ENCODE data around the gene ANO7.

The ANO7 gene

GRCh38 chr2:241157841-241158545 is 30.5 kb upstream of the ANO7 start:
- in situ Hi-C loops (cut with HindIII; ENCODE audit: low sequenced_read_pairs): no loop called here

DNA sequence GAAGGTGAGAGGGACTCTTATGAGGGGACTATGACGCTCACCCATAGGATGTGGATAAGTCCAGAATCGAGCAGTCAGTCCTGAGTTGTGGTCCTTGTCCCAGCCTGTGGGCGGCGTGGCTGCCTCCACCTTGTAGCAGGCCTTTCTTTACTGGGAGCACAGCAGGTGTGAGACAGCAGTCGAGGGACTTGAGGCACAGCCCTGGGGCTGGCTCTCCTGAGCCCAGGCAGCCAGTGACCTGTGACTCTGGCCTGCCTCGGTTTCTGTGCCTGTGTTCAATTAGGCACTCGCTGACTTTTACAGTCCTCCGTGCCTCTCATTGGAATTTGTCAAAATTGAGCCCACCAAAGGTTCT is 30.0 kb upstream of the ANO7 start:
- in situ Hi-C loops (cut with HindIII; ENCODE audit: low sequenced_read_pairs): no loop called here

- in situ Hi-C loops (cut with HindIII; ENCODE audit: low sequenced_read_pairs): no loop called here
Measured at GRCh38 chr2:241159116-241159515, 29.4 kb upstream of the ANO7 start.

DNA sequence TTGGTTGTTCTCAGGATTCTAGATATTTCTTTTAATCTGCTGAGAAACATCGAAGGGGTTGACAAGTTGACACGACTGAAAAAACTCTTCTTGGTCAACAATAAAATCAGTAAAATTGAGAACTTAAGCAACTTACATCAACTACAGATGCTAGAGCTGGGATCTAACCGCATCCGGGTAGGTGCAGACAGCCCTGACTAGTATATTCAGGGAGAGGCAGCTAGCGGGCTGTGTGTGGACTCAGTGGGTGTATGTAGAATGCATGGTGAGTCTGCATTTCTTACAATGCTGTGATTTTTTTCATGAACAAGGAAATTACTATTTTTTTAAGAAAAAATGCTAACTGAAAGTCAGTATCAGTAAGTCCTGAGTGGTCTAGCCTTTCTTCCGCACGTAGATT is 28.2 kb upstream of the ANO7 start:
- in situ Hi-C loops (cut with HindIII; ENCODE audit: low sequenced_read_pairs): no loop called here

DNA sequence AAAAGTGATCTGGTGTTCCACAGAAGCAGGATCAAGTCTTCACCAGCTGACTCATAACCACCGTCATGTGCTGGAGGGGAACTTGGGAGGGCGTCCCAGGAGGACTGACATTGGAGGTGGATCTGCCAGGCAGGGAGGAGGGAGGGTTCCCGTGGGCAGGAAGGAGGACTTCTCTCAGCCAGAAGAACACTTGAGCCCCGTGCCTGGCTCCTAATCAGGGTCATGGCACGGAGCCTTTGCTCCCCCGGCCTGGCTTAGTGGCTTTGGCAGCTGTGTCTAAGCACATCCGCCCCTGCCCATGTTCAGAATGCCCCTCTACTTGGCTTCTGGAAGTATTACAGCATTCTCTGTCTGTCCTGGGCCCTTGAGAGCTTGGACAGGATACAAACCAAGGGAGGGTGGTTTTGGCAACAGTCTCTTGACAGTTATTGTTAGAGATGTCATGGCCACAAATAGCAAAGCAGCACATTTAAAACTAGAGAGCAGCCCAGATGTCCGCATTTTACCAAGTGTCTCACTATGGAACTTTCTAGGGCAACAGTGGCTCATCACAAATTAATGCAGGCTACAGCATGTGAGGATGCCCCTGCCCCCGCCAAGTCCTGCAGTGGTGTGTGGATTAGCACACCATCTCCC is 26.7 kb upstream of the ANO7 start:
- in situ Hi-C loops (cut with HindIII; ENCODE audit: low sequenced_read_pairs): no loop called here

GRCh38 chr2:241163601-241164118 is 24.8 kb upstream of the ANO7 start:
- in situ Hi-C loops (cut with HindIII; ENCODE audit: low sequenced_read_pairs): no loop called here

GRCh38 chr2:241168366-241168765 is 20.1 kb upstream of the ANO7 start:
- in situ Hi-C loops (cut with HindIII; ENCODE audit: low sequenced_read_pairs): no loop called here

- in situ Hi-C loops (cut with HindIII; ENCODE audit: low sequenced_read_pairs): loop anchor here (5.0 kb wide), 1 partner anchor 54 kb away; no protein-coding TSS in a partner anchor
Measured at GRCh38 chr2:241173557-241173956, 14.9 kb upstream of the ANO7 start.

GRCh38 chr2:241177526-241178334 is 10.7 kb upstream of the ANO7 start:
- in situ Hi-C loops (cut with HindIII; ENCODE audit: low sequenced_read_pairs): no loop called here

GRCh38 chr2:241178961-241179360 is 9.5 kb upstream of the ANO7 start:
- in situ Hi-C loops (cut with HindIII; ENCODE audit: low sequenced_read_pairs): no loop called here

GRCh38 chr2:241179899-241180298 is 8.6 kb upstream of the ANO7 start:
- in situ Hi-C loops (cut with HindIII; ENCODE audit: low sequenced_read_pairs): no loop called here

DNA sequence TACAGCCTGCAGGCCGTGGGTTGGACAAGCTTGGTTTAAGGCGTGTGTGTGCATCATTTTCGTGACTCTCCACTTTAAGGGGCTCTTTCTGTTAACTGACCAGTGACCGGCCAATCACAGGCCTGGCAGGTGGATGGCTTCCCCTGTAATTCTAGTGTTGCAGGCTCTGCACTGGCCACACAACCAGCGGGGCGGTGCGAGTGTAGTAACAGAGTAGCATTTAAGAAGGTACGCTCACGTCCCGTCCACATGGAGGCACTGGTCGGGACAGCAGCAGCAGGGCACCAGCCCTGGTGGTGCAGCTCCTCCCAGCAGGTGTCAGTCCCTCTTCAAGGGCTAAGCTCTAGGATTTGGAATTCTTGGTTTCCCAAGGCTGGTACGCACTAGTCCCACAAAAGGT is 8.0 kb upstream of the ANO7 start:
- in situ Hi-C loops (cut with HindIII; ENCODE audit: low sequenced_read_pairs): no loop called here

GRCh38 chr2:241182126-241182525 is 6.4 kb upstream of the ANO7 start:
- in situ Hi-C loops (cut with HindIII; ENCODE audit: low sequenced_read_pairs): no loop called here

GRCh38 chr2:241182531-241183133 is 5.8 kb upstream of the ANO7 start:
- in situ Hi-C loops (cut with HindIII; ENCODE audit: low sequenced_read_pairs): no loop called here

DNA sequence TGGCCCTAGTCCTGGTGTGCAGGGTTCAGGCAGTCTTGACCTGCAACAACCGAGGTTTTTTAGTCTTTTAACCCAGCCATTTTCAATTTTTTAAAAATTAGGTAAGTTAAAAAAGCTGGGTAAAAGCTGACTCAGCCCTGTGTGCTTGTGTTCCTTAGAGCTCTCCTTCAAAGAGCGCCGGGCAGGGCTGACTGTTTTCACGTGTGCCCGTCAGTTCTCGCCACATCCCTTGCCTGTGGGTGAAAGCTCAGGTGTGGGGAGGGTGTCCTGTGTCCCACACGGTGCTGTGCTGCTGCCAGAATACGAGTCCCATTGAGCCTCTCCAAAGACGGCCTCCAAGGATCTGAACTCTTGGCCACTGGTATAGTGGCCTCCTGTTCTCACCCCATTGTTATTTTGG is 5.3 kb upstream of the ANO7 start:
- in situ Hi-C loops (cut with HindIII; ENCODE audit: low sequenced_read_pairs): no loop called here

DNA sequence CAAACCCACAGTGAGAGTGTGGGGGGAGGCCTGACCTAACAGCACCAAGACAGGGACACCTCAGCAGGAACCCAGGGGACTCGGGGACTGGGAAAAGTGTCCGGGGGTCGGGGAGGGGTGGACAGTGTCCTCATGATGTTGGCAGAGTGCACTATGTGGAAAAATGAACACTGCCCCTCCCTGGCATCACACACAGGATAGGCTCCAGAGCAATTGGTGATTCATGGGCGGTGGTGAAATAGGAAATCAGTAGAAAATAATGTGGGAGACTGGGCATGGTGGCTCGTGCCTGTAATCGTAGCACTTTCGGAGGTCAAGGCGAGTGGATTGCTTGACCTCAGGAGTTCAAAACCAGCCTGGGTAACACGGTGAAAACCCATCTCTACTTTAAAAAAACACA is 3.6 kb upstream of the ANO7 start:
- in situ Hi-C loops (cut with HindIII; ENCODE audit: low sequenced_read_pairs): no loop called here

DNA sequence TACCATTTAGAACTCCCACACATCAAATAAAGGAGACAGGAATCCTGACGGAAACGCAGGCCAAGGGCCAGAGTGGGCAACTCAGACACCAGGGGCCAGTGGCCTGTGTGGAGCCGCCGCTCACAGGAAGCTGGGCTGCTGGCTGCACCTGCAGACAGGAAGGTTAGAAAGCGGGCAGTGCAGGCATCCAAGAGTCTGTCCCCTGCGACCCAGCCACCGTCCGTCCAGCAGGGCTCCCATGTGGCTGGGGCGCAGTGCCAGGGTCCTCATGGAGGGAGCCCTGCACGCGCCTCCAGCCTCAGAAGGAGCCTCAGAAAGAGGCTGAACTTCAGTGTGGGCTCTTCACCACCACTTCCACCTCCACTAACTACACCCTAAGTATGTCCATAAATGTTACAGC is 2.5 kb upstream of the ANO7 start:
- in situ Hi-C loops (cut with HindIII; ENCODE audit: low sequenced_read_pairs): no loop called here

DNA sequence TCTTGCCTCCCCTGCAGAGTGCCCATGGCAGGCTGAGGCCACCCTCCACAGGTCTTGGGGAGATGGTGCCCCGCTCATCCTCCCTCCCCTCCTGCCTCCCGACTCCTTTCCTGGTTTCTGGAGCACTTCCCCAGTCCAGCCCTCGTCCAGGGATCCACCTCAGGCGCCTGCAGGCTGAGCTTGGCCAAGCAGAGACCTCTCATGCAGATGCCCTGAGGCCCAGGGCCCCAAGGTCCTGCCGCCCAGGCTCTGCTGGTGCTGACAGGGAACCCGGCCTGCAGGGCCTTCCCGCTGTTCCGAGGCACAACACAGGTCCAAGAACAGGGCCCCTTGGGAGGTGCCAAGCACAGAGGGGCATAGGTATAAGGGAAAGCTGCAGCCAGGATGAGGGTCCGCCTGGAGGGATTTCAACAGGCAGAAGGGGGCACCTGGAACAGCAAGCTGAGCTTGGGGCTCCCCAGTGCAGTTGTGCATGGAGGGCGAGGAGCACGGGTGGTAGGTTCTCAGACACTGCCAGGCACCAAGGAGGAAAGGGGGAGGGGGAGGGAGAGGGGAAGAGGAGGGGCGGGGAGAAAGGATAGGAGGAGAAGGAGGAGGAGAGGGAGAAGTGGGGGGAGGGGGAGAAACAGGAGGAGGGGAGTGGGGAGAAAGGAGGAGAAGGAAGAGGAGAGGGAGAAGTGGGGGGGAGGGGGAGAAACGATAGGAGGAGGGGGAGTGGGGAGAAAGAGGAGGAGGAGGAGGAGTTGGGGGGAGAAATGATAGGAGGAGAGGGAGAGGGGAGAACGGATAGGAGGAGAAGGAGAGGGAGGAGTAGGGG is 1.2 kb upstream of the ANO7 start:
- in situ Hi-C loops (cut with HindIII; ENCODE audit: low sequenced_read_pairs): no loop called here

- in situ Hi-C loops (cut with HindIII; ENCODE audit: low sequenced_read_pairs): no loop called here
Measured at GRCh38 chr2:241187918-241188234, 601 bp upstream of the ANO7 start.

GRCh38 chr2:241189093-241189855 is 797 bp downstream of the ANO7 start:
- in situ Hi-C loops (cut with HindIII; ENCODE audit: low sequenced_read_pairs): no loop called here

Measured in endothelial cell of hepatic sinusoid (primary cell).